H9 (cell line): Measurements from ENCODE around the gene CDKN3. TPM values are rescaled to one million over a fixed set of nuclear protein-coding genes. Genes with fewer than 3 reads are reported as not detected.
A peak's percentile ranks its signal among the peaks of the same experiment; 100 is the strongest.

Experiments
- DNase-seq: peaks from one replicate; pipeline ENCODE4 v3.0.0-alpha.2; 2017
- H2AFZ ChIP-seq: one replicate; pipeline ENCODE4 v1.6.1; 2013; ENCODE audit warnings: mild to moderate bottlenecking, low read length, control low read depth, moderate library complexity
- H2AK5ac ChIP-seq: 2 replicates; pipeline ENCODE4 v1.6.1; 2013; ENCODE audit warnings: low read length, control low read depth, mixed read lengths; ENCODE audit not compliant: insufficient read length
- H2BK120ac ChIP-seq: one replicate; pipeline ENCODE4 v1.6.1; 2013; ENCODE audit warnings: low read depth, mild to moderate bottlenecking, low read length, control low read depth, inconsistent platforms; ENCODE audit not compliant: poor library complexity, severe bottlenecking
- H2BK12ac ChIP-seq: 2 replicates; pipeline ENCODE4 v1.6.1; 2013; ENCODE audit warnings: low read length, control low read depth, mixed read lengths, low read depth; ENCODE audit not compliant: insufficient read length
- H2BK15ac ChIP-seq: 2 replicates; pipeline ENCODE4 v1.6.1; 2013; ENCODE audit warnings: low read depth, low read length, control low read depth
- H2BK20ac ChIP-seq: one replicate; pipeline ENCODE4 v1.6.1; 2013; ENCODE audit warnings: low read depth, mild to moderate bottlenecking, low read length, control low read depth, inconsistent platforms; ENCODE audit not compliant: poor library complexity, severe bottlenecking
- H2BK5ac ChIP-seq: 2 replicates; pipeline ENCODE4 v1.6.1; 2013; ENCODE audit warnings: low read length, control low read depth, mixed read lengths; ENCODE audit not compliant: insufficient read length
- H3K14ac ChIP-seq: 2 replicates; pipeline ENCODE4 v1.6.1; 2013; ENCODE audit warnings: low read length, control low read depth; ENCODE audit not compliant: insufficient read depth
- H3K18ac ChIP-seq: 2 replicates; pipeline ENCODE4 v1.6.1; 2013; ENCODE audit warnings: low read depth, mild to moderate bottlenecking, mixed read lengths, low read length, control low read depth; ENCODE audit not compliant: insufficient read length
- H3K23ac ChIP-seq: 2 replicates; pipeline ENCODE4 v1.6.1; 2013; ENCODE audit warnings: low read length, control low read depth, mixed read lengths, low read depth; ENCODE audit not compliant: insufficient read length
- H3K23me2 ChIP-seq: 2 replicates; pipeline ENCODE4 v1.6.1; 2013; ENCODE audit warnings: low read depth, mild to moderate bottlenecking, mixed read lengths, low read length, control low read depth; ENCODE audit not compliant: insufficient read length, poor library complexity, severe bottlenecking
- H3K27ac ChIP-seq: 2 replicates; pipeline ENCODE4 v1.5.1; 2013; ENCODE audit warnings: low read length, control low read depth, mixed read lengths, low read depth; ENCODE audit not compliant: insufficient read length
- H3K27me3 ChIP-seq: 2 replicates; pipeline ENCODE4 v1.6.1; 2013; ENCODE audit warnings: low read length, control low read depth, inconsistent platforms; ENCODE audit not compliant: insufficient read depth
- H3K4ac ChIP-seq: 2 replicates; pipeline ENCODE4 v1.6.1; 2013; ENCODE audit warnings: low read depth, mild to moderate bottlenecking, control low read depth, inconsistent platforms, low read length, moderate library complexity
- H3K4me1 ChIP-seq: 2 replicates; pipeline ENCODE4 v1.6.1; 2013; ENCODE audit warnings: low read length, control low read depth, inconsistent platforms; ENCODE audit not compliant: insufficient read depth
- H3K4me2 ChIP-seq: 2 replicates; pipeline ENCODE4 v1.6.1; 2013; ENCODE audit warnings: low read length, control low read depth, mixed read lengths; ENCODE audit not compliant: insufficient read length, insufficient read depth
- H3K56ac ChIP-seq: 2 replicates; pipeline ENCODE4 v1.6.1; 2013; ENCODE audit warnings: low read depth, mild to moderate bottlenecking, mixed read lengths, low read length, control low read depth; ENCODE audit not compliant: insufficient read length
- H3K79me1 ChIP-seq: 2 replicates; pipeline ENCODE4 v1.6.1; 2013; ENCODE audit warnings: low read depth, mild to moderate bottlenecking, moderate library complexity, low read length, control low read depth, inconsistent platforms; ENCODE audit not compliant: insufficient read depth, poor library complexity, severe bottlenecking
- H3K79me2 ChIP-seq: 2 replicates; pipeline ENCODE4 v1.6.1; 2013; ENCODE audit warnings: low read length, control low read depth, inconsistent platforms; ENCODE audit not compliant: insufficient read depth
- H3K9ac ChIP-seq: 2 replicates; pipeline ENCODE4 v1.6.1; 2013; ENCODE audit warnings: low read length, control low read depth, mixed read lengths; ENCODE audit not compliant: insufficient read length; ENCODE audit errors: extremely low read depth
- H3K9me3 ChIP-seq: one replicate; pipeline ENCODE4 v1.6.1; 2013; ENCODE audit warnings: low read depth, low read length, inconsistent platforms; ENCODE audit not compliant: control insufficient read depth
- H3T11ph ChIP-seq: one replicate; pipeline ENCODE4 v1.6.1; 2013; ENCODE audit warnings: mild to moderate bottlenecking, low read length, control low read depth, inconsistent platforms
- H4K20me1 ChIP-seq: one replicate; pipeline ENCODE4 v1.6.1; 2013; ENCODE audit not compliant: control insufficient read depth, insufficient read length, insufficient read depth
- H4K5ac ChIP-seq: 2 replicates; pipeline ENCODE4 v1.6.1; 2013; ENCODE audit warnings: low read depth, mild to moderate bottlenecking, mixed read lengths, low read length, control low read depth; ENCODE audit not compliant: insufficient read length
- H4K8ac ChIP-seq: replicated peaks from 2 replicates; pipeline ENCODE4 v1.6.1; 2013; ENCODE audit warnings: low read length, control low read depth, mixed read lengths, low read depth; ENCODE audit not compliant: insufficient read length
- H4K91ac ChIP-seq: 2 replicates; pipeline ENCODE4 v1.6.1; 2013; ENCODE audit warnings: low read depth, mild to moderate bottlenecking, moderate library complexity, mixed read lengths, low read length, control low read depth; ENCODE audit not compliant: insufficient read length
- H3K27ac Mint-ChIP-seq, 3 experiments: 2 replicates in 2 of 3; 3 replicates in 1 of 3; pipeline ENCODE4 v1.8.0; 2020 to 2021; ENCODE audit warnings: mixed read lengths in 3 of 3, mild to moderate bottlenecking in 1 of 3, moderate library complexity in 1 of 3
- H3K27me3 Mint-ChIP-seq: 2 replicates; pipeline ENCODE4 v1.8.0; 2021; ENCODE audit warnings: low read depth, mild to moderate bottlenecking, moderate library complexity, mixed read lengths
- H3K36me3 Mint-ChIP-seq, 3 experiments: 2 replicates in 2 of 3; 3 replicates in 1 of 3; pipeline ENCODE4 v1.8.0; 2020 to 2021; ENCODE audit warnings: low read depth in 3 of 3, mixed read lengths in 3 of 3; ENCODE audit not compliant: insufficient read depth in 1 of 3
- H3K4me1 Mint-ChIP-seq, 2 experiments: 2 replicates each; pipeline ENCODE4 v1.8.0; 2020; ENCODE audit warnings: mixed read lengths in 2 of 2
- H3K4me3 Mint-ChIP-seq, 2 experiments: 2 replicates in 1 of 2; 3 replicates in 1 of 2; pipeline ENCODE4 v1.8.0; 2020 to 2021; ENCODE audit warnings: mild to moderate bottlenecking in 2 of 2, mixed read lengths in 2 of 2, moderate library complexity in 1 of 2
- H3K9me3 Mint-ChIP-seq, 2 experiments: 2 replicates in 1 of 2; 3 replicates in 1 of 2; pipeline ENCODE4 v1.8.0; 2020; ENCODE audit warnings: mild to moderate bottlenecking in 2 of 2, mixed read lengths in 2 of 2, moderate library complexity in 1 of 2
- WGBS: extraction: QIAGEN DNeasy Blood & Tissue Kit; methylation state at CpG from one replicate; pipeline ENCODE4 v1.1.7; 2013; ENCODE audit warnings: missing lambda C conversion rate, low lambda C conversion rate, mixed read lengths; ENCODE audit not compliant: insufficient read length; ENCODE audit errors: extremely low coverage; 5-methylcytosine and 5-hydroxymethylcytosine counted together
- total RNA-seq: library from RNA; stranded (reverse); gene quantifications from 2 replicates; pipeline ENCODE4 v1.2.1, GENCODE V29; 2021
- TF ChIP-seq, protein P1 (sequence below): fragments of 200-600 bp; sonication (generic); conservative IDR thresholded peaks from 3 replicates; pipeline ENCODE4 v1.8.0; 2021; ENCODE audit warnings: antibody characterized with exemption, mild to moderate bottlenecking

CDKN3 gene
- total RNA-seq, 1 experiment from 2014 or later, result 45.9 TPM

DNA sequence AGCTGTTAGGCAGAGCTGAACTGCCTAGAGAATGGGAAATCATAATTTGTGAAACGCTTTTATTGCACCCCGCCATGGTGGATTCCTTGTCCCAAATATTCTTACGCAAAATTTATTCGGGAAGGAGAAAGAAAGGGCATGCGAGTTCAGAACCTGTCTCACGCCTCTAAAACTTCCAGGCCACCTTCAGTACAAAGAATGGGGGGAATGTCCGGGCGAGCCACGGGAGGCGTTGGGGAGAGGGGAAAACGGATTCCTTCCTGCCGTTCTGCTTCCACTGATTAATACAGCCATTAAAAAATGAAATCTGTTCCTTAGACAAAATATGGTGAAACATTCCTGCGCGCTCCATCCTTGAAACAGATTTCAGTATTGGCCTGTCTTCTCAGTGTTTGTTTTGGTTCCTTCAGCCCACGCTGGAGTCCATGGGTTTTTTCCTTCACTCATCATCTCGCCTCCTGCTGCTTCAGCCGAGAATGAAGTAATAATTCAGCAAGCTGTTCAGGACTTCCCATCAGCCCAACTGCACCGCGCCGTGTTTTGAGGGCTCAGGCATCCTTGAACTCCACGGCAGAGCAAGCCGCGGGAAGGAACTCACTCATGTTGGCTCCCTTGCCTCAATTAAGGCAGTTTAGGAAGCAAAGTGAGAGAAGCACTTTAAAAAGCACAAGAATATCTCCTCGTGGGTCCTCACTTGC, 47.7 kb upstream of the CDKN3 start:
- H2BK120ac ChIP-seq, result no peak overlapping the region
- 0 out of 7 replicates have a peak overlapping the region, but pooled peaks of 1 of the 3 experiments have one; percentile 16 for H3K27ac Mint-ChIP-seq
- no peaks in the 10 kb centered on the region for H3K79me1 ChIP-seq
- H3K9me3 ChIP-seq, result peaks cover 9% of the 10 kb centered on the region
- H3K4me2 ChIP-seq, result no peak overlapping the region
- H4K20me1 ChIP-seq, result no peaks in the 10 kb centered on the region
- H3K23me2 ChIP-seq, result no peaks in the 10 kb centered on the region
- no peak overlapping the region for H2BK5ac ChIP-seq
- H2BK20ac ChIP-seq, result no peak overlapping the region
- H3K36me3 Mint-ChIP-seq, result peaks cover 6 to 11% (median 9%) of the 10 kb centered on the region in 3 experiments
- H3K56ac ChIP-seq, result no peak overlapping the region
- H3K4ac ChIP-seq, result no peak overlapping the region
- no peak overlapping the region for H3K4me3 Mint-ChIP-seq
- no peak for DNase-seq
- H4K8ac ChIP-seq, result no peak overlapping the region
- H3K23ac ChIP-seq, result no peak overlapping the region
- H3K9me3 Mint-ChIP-seq, result peaks cover 4 to 11% of the 10 kb centered on the region in 2 experiments
- no peak overlapping the region for H3K9ac ChIP-seq
- no peaks in the 10 kb centered on the region for H3K27me3 ChIP-seq
- H3K14ac ChIP-seq, result no peak overlapping the region
- no peak overlapping the region for H2AFZ ChIP-seq
- no CpG with 5 or more reads among the region's 24 CpGs for WGBS
- no peak overlapping the region for H2BK12ac ChIP-seq
- no peak overlapping the region for H3K18ac ChIP-seq
- H3K79me2 ChIP-seq, result no peaks in the 10 kb centered on the region
- no peak overlapping the region for H3K27ac ChIP-seq
- peaks cover 5% of the 10 kb centered on the region for H3K4me1 ChIP-seq
- H4K91ac ChIP-seq, result no peak overlapping the region
- H3T11ph ChIP-seq, result no peak overlapping the region
- H3K27me3 Mint-ChIP-seq, result peaks cover 3% of the 10 kb centered on the region
- H4K5ac ChIP-seq, result no peak overlapping the region
- TF ChIP-seq, protein P1, sequence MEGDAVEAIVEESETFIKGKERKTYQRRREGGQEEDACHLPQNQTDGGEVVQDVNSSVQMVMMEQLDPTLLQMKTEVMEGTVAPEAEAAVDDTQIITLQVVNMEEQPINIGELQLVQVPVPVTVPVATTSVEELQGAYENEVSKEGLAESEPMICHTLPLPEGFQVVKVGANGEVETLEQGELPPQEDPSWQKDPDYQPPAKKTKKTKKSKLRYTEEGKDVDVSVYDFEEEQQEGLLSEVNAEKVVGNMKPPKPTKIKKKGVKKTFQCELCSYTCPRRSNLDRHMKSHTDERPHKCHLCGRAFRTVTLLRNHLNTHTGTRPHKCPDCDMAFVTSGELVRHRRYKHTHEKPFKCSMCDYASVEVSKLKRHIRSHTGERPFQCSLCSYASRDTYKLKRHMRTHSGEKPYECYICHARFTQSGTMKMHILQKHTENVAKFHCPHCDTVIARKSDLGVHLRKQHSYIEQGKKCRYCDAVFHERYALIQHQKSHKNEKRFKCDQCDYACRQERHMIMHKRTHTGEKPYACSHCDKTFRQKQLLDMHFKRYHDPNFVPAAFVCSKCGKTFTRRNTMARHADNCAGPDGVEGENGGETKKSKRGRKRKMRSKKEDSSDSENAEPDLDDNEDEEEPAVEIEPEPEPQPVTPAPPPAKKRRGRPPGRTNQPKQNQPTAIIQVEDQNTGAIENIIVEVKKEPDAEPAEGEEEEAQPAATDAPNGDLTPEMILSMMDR, result no peak
- peaks cover 20 to 25% of the 10 kb centered on the region in 2 experiments for H3K4me1 Mint-ChIP-seq
- no peak overlapping the region for H2AK5ac ChIP-seq
- no peak overlapping the region for H2BK15ac ChIP-seq
